Astrocyte of the hippocampus (primary cell): ENCODE data around the gene OR51A7.
"Not testable (repeated sequence)": the region's sequence is repeated elsewhere in the genome, so short reads cannot be mapped to it uniquely, and the experiment has no call there.

Source experiments
- DNase-seq: peaks from one replicate; pipeline ENCODE4 v3.0.0; 2011; ENCODE audit warnings: low read depth, low spot score

OR51A7 gene, protein sequence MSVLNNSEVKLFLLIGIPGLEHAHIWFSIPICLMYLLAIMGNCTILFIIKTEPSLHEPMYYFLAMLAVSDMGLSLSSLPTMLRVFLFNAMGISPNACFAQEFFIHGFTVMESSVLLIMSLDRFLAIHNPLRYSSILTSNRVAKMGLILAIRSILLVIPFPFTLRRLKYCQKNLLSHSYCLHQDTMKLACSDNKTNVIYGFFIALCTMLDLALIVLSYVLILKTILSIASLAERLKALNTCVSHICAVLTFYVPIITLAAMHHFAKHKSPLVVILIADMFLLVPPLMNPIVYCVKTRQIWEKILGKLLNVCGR

DNA sequence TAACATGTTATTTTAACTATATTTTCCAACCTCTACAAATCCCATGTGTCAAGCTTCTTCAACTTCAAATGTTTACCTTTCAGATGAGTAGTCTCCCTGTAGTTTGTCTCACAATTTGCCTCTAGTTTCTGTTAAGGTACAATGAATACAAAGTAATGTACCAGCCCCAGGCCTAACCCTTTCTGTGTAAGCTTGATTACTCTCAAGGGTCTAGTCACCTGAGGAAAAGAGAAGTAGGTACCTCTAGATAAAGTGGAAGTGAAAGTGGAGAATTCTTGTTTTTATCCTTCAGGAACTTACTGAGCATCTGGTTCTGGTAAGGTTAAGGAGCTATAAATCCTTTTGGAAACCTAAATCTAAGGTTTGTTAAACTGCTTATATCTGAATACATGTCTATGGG lies at the start of gene OR51A7:
OR51A7 (plus strand) TSS at position 300 of the 400 bp plus-strand sequence. CDS start 3,587 bp downstream, outside the sequence.
- DNase-seq, result no peak

DNA sequence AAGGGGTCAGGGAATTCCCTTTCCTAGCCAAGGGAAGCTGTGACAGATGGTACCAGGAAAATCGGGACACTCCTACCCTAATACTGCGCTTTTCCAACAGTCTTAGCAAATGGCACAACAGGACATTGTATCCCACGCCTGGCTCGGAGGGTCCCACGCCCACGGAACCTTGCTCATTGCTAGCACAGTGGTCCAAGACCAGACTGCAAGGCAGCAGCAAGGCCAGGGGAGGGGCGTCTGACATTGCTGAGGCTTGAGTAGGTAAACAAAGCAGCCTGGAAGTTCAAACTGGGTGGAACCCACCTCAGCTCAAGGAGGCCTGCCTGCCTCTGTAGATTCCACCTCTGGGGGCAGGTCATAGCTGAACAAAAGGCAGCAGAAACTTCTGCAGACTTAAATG lies 49.3 kb upstream of the OR51A7 start:
- not testable (repeated sequence) for DNase-seq

DNA sequence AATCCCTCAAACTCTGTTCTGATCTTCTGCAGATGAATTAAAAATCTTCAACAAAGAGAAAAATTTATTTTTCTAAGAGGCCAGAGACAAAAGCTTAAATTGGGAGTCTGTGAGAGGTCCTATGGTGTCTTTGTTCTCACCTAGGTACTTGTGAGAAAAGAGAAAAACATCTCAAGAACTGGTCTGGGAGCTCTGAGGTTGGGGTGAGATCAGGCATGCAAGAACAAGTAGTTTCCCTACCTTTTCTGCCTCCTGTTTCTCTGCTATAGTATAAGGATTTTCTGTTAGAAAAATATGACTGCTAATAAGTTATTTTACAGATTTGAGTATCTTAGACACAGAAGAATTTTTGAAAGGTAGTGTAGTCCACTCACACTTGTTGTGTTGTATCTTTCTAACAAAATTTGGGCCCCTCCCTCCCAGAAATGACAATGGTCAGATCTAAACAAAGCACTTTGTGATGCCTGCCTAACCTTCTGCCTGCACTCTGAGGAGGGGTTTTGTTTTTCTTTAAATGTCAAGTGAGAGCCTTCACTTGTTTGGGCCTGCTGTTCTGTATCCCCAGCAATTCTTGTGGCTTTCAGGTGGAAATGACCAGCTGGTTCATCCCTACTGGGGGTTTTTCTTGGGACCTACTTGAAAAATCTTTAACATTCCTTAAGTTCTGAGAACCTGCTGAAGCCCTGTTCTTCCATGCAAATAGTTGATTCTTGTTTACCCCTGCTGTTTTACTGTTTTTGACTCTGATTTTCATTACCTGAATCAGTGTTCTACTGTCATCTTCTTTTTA lies 40.9 kb upstream of the OR51A7 start:
- no peak for DNase-seq

DNA sequence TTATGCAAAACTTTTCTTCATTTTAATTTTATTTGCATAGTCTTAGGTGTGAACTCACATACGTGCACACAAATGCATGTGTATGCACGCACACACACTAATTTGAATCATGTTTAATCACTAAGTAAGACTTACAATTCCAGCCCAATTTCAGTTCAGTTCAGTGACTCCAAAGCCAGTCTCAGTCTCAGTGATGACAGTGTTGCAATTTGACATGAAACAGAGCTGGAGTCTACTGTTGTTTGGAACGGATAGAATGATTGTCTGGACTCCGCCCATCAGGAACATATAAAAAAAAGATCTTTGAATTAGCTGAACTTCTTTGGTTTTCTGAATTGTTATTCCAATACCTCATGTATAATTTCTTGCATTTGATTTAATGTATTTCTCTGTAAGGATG lies 39.7 kb upstream of the OR51A7 start:
- DNase-seq, result no peak

DNA sequence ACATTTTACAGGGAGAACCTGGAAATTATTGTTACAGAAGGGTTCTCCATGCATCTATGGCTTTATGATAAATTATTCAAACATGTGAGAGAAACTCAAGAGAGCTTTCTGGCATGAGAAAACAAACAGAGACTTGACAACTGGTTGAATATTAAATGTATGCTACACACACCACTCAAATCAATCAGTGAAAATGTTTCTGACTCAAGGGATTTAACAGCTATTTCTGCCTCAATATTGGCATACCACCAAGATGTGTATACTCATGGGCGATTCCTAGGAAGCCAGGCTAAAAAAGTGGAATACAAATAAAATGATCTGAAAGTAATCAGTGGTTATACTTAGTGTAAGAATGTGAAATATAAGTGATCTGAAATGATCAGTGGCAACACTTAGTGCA lies 37.7 kb upstream of the OR51A7 start:
- DNase-seq, result no peak

DNA sequence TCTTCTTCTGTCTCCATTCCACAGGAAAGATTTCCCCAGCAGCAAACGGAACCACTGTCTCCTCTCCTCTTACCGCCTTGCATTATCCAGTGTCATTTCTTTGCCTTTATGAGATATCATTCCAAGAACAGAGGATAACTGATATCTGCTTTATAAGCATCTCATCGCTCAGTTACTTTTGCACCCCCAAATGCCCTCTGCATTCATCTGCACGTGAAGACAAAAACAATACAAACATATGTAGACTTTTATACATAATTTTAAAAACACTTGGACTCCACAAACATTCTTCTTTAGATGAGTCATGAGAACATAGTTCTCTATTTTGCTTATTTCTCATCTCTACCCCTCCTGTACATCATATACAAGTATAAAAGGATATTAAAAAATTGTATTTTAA lies 22.4 kb upstream of the OR51A7 start:
- no peak for DNase-seq

DNA sequence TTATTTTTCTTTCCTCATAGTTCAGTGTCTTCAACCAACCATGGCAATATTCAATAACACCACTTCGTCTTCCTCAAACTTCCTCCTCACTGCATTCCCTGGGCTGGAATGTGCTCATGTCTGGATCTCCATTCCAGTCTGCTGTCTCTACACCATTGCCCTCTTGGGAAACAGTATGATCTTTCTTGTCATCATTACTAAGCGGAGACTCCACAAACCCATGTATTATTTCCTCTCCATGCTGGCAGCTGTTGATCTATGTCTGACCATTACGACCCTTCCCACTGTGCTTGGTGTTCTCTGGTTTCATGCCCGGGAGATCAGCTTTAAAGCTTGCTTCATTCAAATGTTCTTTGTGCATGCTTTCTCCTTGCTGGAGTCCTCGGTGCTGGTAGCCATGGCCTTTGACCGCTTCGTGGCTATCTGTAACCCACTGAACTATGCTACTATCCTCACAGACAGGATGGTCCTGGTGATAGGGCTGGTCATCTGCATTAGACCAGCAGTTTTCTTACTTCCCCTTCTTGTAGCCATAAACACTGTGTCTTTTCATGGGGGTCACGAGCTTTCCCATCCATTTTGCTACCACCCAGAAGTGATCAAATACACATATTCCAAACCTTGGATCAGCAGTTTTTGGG lies 21.6 kb upstream of the OR51A7 start, which contains the start of gene OR51T1:
OR51T1 (plus strand) TSS at position 41 of the 641 bp plus-strand sequence; CDS start at position 41, 0 bp downstream.
- DNase-seq, result peak; percentile 3

DNA sequence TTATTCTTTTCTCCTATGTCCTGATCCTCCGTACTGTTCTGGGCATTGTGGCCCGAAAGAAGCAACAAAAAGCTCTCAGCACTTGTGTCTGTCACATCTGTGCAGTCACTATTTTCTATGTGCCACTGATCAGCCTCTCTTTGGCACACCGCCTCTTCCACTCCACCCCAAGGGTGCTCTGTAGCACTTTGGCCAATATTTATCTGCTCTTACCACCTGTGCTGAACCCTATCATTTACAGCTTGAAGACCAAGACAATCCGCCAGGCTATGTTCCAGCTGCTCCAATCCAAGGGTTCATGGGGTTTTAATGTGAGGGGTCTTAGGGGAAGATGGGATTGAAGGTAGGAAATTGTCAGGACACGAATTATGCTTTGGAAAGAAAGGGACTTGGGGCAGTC lies 21.0 kb upstream of the OR51A7 start:
- DNase-seq, result no peak

DNA sequence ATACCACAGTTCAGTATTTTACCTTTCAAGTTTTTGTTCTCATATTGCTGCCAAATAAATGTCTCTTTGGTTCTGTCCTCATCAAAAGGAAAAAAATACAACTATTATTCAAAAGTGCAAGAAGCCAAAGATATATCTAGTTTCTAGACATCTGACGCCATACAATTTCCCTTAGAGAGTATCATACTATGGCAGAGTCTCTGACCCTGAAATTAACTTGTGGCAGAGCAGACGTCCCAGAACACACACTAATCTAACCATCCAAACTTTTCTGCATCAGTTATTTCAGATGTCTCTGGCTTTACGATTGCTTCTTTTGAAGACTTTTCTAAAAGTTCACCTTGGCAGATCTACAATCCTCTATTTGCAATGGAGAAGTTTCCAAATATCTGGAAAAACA lies 19.2 kb upstream of the OR51A7 start:
- DNase-seq, result no peak

DNA sequence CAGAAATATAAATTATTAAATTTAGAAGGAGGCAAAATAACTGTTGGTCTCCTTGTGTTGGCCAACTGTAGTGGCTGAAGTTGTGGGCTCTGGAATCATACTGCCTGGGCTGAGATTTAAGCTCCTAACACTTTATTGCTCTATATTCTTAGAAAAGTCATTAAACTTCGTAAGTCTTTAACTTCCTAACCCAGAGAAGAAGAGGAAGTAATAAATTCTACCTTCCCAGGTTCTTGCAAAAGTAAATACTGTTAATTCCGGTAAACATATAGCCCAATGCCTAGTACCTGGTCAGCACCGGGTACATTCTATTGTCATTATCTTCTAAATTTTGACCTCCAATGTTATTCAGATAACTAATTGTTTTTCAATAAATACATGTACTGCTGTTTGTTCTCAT lies 17.4 kb upstream of the OR51A7 start:
- DNase-seq, result no peak

DNA sequence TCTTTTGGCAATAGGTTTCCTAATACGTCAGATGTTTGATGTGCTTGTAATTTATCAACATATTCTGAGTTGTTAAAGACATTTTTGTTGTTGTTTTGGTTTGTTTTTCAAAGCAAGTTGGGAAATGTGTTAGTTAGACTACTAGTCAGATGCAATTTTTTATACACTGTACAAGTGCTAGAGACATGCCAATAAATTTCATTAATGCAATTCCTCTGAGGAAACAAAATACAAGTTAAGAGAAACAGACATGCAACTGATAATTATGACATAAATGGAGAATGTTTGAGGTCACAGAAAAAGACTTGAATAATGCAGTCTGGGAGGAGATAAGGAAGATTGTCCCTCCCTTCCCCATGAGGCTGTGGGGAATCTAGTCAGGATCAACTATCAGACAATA lies 16.0 kb upstream of the OR51A7 start:
- no peak for DNase-seq

DNA sequence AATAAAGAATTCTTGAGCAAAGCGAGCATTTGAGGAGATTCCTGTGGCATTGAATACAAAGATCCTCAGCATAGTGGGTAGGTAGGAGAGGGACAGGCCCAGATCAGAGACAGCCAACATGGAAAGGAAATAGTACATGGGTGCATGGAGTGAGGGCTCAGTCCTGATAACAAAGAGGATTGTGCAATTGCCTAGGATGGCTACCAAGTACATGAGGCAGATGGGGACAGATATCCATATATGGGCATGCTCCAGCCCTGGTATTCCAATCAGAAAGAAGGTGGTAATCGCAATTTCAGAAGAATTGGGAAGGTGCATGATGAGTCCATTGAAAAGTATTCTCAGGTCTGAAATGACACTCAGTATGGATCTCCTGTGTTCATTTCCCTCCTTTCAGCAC lies 13.3 kb upstream of the OR51A7 start:
- peak; percentile 2 for DNase-seq

DNA sequence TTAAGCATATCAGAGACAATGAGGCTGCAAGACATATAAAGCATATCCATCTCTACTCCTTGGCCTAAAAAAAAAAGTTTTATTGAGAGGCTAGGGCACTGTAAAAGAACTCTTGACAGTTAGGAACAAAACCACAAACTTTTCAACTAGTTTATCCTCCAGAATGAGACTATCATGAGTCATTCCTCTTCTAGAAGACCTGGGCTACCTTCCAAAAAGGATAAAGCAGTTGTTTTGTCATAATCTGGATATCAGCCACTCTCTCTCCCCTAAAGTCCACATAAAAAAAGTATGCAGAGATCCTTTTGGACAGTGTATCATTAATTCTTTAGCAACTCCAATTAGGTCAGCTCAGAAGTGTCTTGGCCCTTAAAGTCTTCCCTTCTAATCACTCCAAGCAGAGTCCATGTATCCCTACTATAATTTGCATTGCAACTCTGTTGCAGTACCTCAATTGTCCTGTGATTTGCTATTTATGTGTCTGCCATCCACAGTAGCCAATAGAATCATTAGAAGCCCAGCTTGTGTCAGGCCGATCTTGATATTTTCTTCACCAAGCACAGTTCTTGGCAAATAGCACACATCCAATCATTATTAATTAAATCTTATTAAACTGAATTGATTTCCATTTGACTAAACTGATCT lies 11.5 kb upstream of the OR51A7 start:
- DNase-seq, result peak; percentile 87

DNA sequence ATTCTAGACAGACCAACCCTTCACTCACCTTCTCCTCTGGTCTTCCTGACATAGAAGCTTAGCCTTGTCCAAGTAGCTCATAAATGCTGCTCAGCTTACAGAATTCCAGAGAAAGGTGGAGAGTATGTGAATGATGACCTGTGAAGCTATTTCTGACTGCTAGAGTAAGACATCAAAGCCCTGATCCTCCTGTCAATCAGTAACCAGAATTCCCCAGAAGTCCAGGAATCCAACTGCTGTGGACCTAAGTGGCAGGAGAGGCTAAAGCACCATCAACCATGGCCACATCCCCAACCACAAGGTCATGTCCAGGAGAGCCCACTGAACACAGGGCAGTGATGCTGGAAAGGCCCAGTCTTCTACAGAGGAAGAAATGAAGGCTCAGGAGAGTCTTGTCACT lies 13.0 kb downstream of the OR51A7 start:
- DNase-seq, result no peak

DNA sequence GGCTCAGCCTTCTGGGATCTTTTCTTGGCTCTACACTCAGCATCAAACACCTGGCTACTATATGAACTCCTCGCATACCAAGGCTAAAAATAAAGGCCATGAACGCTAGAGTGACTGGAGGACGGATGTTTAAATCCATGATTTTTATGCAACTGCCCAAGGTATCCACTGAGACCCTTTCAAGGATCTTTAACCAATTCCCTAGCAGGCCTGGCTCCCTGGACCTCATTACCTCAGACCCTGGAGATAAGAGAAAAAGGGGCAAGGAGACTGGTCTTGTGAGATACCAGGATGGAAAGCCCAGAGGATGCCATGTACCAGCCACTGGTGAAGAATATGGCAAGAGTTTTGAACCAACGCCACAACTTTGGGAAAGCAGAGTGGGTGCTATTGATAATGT lies 15.7 kb downstream of the OR51A7 start, which contains the start of gene OR51G2:
OR51G2 (minus strand) TSS at position 101 of the 400 bp plus-strand sequence. CDS start 3,687 bp downstream, outside the sequence.
- no peak for DNase-seq

DNA sequence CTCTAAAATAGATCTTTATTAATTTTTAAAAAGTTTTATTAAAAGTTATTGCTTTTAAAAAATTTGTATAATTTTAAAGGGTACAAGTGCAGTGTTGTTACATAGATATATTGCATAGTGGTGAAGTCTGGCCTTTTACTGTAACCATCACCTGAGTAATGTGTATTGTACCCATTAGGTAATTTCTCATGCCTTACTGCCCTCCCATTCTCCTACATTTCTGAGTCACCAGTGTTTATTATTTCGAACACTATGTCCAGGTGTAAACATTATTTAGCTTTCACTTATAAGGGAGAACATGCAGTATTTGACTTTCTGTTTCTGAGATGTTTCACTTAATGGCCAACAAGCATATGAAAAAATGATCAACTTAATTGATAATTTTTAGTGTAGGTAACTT lies 18.2 kb downstream of the OR51A7 start:
- no peak for DNase-seq

DNA sequence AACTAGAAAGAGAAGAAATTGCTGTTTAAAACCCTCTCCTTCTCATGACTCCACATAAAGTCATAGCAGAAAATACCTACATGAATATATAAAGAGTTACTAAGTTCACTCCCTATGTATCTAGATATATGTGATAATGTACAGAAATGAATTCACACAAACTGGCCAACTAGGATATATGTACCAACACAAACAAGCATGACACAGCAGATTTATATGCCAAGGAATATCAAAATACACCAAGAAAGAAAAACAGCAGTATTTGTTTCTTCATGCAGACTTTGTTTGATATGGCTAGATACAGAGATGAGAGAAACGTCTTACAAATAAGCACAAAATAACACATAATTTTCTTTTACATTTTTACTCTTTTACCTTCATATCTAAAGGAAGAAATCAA lies 18.7 kb downstream of the OR51A7 start:
- DNase-seq, result no peak

DNA sequence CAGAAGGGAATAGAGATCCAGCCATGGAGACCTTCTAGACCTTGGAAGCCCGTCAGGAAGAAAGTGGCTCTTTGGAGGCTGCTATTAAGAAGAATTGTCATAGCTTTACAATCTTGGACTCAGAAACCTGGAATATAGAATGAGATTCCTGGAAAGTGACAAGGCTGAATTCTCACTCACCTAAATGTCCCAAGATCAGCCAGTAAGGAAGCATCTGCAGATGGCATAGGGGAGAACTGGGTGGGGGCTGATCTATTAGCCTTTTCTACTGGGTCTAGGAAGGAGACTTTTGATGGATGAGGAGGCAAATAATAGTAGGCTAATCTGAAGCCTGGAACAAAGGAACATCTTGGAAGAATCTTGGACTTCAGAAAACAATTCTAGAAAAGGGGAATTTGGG lies 20.7 kb downstream of the OR51A7 start, which contains the start of gene OR51G1:
OR51G1 (minus strand) TSS at position 101 of the 400 bp plus-strand sequence; CDS start at position 101, 0 bp downstream.
- no peak for DNase-seq

DNA sequence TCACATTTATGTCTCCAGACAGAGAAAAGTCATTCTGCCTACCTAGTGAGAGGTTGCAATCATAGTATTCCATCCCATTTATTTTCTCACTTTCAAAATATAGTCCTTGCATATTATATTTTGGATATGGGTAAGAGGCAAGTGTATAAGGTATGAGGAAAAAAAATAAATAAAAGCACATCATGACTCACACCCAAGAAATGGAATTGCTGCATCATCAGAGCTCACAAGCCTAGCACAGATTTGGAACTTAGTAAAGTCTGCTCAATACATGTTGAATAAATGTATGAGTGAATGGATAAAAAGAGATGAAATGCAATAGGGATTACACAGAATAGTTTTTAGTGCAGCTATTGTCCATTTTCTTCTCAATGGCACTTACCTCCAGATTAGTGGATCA lies 23.0 kb downstream of the OR51A7 start:
- DNase-seq, result no peak

DNA sequence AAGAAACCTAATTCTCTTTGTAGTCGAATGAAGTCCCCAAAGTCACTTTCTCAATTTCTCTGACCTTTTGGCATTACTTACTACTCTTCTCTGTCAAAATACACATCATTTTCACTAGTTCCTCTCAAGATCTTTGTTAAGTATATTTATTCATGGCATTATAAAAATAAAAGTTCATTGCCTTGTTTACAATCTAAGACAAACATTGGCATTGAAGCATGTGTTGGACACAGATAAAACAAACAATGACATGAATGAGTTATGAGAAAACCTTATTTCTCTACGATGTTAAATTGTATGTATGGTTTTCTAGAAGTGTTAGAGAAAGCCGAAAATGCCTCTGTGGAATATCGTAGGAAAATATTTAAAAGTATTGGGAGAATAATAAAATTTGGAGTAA lies 29.2 kb downstream of the OR51A7 start:
- no peak for DNase-seq

DNA sequence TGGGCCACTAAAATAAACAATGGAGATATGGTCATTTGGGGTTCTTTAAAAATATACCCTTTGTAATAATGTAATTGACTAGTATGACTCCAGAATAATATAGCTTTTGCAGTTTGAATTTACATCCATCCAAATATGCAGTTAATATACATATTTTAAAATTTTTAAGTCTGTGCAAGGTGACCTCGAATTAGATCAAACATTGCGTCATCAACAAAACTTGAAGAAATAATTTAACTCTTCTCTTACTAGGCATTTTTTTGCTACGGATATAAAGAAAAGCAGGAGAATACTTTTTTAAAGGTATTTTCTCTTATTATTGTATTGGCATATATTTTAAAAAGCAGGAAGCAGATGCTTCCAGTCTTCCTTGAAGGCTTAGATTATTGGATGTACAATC lies 33.2 kb downstream of the OR51A7 start:
- no peak for DNase-seq

DNA sequence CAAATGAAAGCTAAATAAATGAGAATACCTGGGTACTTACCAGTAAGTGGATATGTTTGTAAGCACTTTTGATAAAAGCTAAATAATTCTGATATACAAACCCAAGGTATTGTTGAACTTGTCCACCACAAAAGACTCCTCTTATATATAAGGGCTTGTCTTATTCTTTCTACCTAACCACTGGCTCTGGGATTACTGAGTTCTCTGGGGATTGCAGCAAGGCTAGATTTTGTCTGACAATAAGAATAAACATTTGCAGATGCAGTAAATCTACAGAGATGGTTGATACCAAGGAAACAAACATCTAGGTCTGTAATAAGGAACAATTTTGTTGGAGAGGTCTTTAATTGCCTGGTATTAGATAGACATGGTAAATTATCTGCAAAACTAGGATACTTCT lies 43.9 kb downstream of the OR51A7 start, which contains the start of gene OR51A4:
OR51A4 (minus strand) TSS at position 101 of the 400 bp plus-strand sequence. CDS start 505 bp downstream, outside the sequence.
- no peak for DNase-seq
